Osteocyte (in vitro differentiated cells): ENCODE measurements around the gene TICRR. TPM values are rescaled to one million over a fixed set of nuclear protein-coding genes. Genes with fewer than 3 reads are reported as not detected.

Experiments used
- DNase-seq: peaks from one replicate; pipeline ENCODE4 v3.0.0; 2021; ENCODE audit warnings: mixed read lengths; ENCODE audit not compliant: unreplicated experiment; ENCODE audit errors: extremely low spot score
- H3K27ac Mint-ChIP-seq: one replicate; pipeline ENCODE4 v1.8.0; 2021; ENCODE audit warnings: mild to moderate bottlenecking, mixed read lengths; ENCODE audit not compliant: unreplicated experiment
- H3K27me3 Mint-ChIP-seq: one replicate; pipeline ENCODE4 v1.8.0; 2021; ENCODE audit warnings: mixed read lengths; ENCODE audit not compliant: unreplicated experiment
- H3K36me3 Mint-ChIP-seq: one replicate; pipeline ENCODE4 v1.8.0; 2021; ENCODE audit warnings: mixed read lengths; ENCODE audit not compliant: unreplicated experiment
- H3K4me1 Mint-ChIP-seq: one replicate; pipeline ENCODE4 v1.8.0; 2021; ENCODE audit warnings: mixed read lengths; ENCODE audit not compliant: unreplicated experiment
- H3K4me3 Mint-ChIP-seq: one replicate; pipeline ENCODE4 v1.8.0; 2021; ENCODE audit warnings: mild to moderate bottlenecking, moderate library complexity, mixed read lengths; ENCODE audit not compliant: unreplicated experiment
- H3K9me3 Mint-ChIP-seq: one replicate; pipeline ENCODE4 v1.8.0; 2021; ENCODE audit warnings: mixed read lengths; ENCODE audit not compliant: unreplicated experiment
- long read RNA-seq: library from polyadenylated mRNA; unstranded; transcript quantifications from one replicate; pipeline ENCODE4 v2.0.0, GENCODE V29; 2021
- total RNA-seq: library from RNA; stranded (reverse); gene quantifications from 2 replicates; pipeline ENCODE4 v1.2.1, GENCODE V29; 2021
- TF ChIP-seq, protein P1 (sequence below): fragments of 200-600 bp; sonication (generic); IDR thresholded peaks from 2 replicates; pipeline ENCODE4 v1.5.0; 2021; ENCODE audit warnings: antibody characterized with exemption, mild to moderate bottlenecking, moderate library complexity

TICRR gene, protein sequence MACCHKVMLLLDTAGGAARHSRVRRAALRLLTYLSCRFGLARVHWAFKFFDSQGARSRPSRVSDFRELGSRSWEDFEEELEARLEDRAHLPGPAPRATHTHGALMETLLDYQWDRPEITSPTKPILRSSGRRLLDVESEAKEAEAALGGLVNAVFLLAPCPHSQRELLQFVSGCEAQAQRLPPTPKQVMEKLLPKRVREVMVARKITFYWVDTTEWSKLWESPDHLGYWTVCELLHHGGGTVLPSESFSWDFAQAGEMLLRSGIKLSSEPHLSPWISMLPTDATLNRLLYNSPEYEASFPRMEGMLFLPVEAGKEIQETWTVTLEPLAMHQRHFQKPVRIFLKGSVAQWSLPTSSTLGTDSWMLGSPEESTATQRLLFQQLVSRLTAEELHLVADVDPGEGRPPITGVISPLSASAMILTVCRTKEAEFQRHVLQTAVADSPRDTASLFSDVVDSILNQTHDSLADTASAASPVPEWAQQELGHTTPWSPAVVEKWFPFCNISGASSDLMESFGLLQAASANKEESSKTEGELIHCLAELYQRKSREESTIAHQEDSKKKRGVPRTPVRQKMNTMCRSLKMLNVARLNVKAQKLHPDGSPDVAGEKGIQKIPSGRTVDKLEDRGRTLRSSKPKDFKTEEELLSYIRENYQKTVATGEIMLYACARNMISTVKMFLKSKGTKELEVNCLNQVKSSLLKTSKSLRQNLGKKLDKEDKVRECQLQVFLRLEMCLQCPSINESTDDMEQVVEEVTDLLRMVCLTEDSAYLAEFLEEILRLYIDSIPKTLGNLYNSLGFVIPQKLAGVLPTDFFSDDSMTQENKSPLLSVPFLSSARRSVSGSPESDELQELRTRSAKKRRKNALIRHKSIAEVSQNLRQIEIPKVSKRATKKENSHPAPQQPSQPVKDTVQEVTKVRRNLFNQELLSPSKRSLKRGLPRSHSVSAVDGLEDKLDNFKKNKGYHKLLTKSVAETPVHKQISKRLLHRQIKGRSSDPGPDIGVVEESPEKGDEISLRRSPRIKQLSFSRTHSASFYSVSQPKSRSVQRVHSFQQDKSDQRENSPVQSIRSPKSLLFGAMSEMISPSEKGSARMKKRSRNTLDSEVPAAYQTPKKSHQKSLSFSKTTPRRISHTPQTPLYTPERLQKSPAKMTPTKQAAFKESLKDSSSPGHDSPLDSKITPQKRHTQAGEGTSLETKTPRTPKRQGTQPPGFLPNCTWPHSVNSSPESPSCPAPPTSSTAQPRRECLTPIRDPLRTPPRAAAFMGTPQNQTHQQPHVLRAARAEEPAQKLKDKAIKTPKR (N-terminal part only)
- 2.1 and 2.3 TPM in 2 replicates for total RNA-seq
- long read RNA-seq, partial matches to known transcripts, result 1 of 1 reads
- long read RNA-seq, other reads (novel, unspliced or antisense), result 0 of 1 reads

DNA sequence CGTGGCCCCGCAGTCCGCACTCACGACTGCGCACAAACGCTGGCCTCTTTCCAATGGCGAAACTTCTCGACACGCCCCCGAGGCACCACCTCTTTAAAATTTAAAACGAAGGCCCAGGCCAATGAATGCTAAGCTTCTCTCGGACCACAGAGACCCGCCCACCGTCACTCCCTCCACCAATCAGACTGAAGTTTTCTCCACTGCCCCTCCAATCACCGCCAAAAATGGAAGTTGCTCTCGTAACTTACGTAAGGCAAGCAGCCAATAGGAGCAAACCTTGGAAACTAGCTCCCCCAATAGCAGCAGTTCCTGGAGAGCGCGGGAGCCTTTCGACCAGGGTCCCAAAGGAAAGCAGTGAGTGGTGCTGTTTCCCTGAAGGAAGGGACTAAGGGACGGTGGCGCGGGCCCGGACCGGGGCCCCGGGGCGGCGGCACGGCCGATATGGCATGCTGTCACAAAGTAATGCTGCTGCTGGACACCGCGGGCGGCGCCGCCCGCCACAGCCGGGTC, at the start of gene TICRR:
Gene TICRR, plus strand, starts transcription at position 324 of the 510 bp plus-strand sequence. Its CDS starts 118 bp downstream, at position 442.
- DNase-seq, result peak; percentile 99
- Mint-ChIP-seq H3K9me3 (no peaks in the 10 kb centered on the region), H3K4me3 (peak within 1 kb of the TSS; percentile 84), H3K36me3 (no peaks in the 10 kb centered on the region), H3K27me3 (peaks cover 5% of the 10 kb centered on the region), H3K4me1 (peaks cover 26% of the 10 kb centered on the region), H3K27ac (peak within 1 kb of the TSS; percentile 53)
- TF ChIP-seq, protein P1, sequence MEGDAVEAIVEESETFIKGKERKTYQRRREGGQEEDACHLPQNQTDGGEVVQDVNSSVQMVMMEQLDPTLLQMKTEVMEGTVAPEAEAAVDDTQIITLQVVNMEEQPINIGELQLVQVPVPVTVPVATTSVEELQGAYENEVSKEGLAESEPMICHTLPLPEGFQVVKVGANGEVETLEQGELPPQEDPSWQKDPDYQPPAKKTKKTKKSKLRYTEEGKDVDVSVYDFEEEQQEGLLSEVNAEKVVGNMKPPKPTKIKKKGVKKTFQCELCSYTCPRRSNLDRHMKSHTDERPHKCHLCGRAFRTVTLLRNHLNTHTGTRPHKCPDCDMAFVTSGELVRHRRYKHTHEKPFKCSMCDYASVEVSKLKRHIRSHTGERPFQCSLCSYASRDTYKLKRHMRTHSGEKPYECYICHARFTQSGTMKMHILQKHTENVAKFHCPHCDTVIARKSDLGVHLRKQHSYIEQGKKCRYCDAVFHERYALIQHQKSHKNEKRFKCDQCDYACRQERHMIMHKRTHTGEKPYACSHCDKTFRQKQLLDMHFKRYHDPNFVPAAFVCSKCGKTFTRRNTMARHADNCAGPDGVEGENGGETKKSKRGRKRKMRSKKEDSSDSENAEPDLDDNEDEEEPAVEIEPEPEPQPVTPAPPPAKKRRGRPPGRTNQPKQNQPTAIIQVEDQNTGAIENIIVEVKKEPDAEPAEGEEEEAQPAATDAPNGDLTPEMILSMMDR, result no peak

DNA sequence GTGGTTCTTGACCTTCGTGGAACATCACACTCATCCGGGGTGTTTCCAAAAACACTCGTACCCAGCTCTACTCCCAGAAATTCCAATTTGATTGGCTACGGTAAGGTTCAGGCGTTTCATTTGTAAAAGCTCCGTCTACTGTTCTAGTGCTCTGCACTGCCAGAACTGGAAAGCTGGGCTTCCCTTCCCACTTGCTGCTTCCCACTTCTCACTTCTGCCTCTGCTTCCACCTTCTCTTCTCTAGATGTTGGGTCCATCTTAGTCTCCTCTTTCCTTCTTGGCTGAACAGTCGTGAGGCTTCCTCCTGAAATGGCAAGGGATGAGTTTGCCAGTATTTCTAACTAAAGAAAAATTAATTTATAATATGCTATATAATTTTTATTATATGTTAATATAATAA, 49.1 kb upstream of the TICRR start:
- DNase-seq, result no peak
- H3K4me1 Mint-ChIP-seq, result no peaks in the 10 kb centered on the region
- no peak overlapping the region for H3K27ac Mint-ChIP-seq
- no peaks in the 10 kb centered on the region for H3K36me3 Mint-ChIP-seq
- H3K27me3 Mint-ChIP-seq, result peaks cover 47% of the 10 kb centered on the region
- TF ChIP-seq, protein P1, result no peak
- H3K9me3 Mint-ChIP-seq, result no peaks in the 10 kb centered on the region
- no peak overlapping the region for H3K4me3 Mint-ChIP-seq

DNA sequence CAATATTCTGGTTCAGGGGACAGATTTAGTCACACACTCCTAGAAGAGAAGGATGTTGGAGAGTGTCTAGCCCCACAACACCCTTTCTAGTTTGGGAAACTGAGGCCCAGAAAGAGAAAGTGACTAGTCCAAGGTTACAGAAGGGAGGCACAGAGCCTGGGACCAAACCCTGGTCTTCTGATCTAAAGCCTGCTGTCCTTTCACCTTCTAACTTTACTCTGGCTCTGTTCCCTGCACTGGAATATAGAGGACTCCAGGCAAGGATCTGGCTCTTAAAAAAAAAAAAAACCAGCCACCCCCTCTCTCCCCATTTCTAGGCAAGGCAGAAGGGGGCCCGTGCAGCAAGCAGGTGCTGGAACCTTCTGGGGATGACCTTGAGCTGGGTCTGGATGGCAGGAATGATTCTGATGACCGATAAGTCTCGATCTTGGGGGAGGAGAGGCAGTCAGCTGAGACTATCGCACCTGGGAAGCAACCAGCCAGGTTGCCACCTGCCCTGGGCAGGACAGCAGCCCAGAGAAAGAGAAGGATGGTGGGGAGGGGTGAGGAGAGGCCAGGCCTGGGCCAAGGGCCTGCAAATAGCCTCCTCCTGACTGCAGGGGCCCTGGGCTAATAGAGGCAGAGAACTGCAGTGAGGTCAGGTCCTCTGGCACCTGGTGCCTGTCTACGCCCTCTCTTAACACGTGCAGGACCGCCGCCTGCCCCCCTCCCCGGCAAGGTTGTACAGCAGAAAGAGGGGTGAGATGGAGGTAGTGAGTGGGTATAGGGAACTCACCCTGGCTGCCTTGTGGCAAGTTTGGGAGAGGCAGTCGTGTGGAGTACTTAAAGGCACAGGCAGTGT, 48.4 kb upstream of the TICRR start:
- H3K9me3 Mint-ChIP-seq, result no peaks in the 10 kb centered on the region
- no peaks in the 10 kb centered on the region for H3K36me3 Mint-ChIP-seq
- no peak overlapping the region for H3K27ac Mint-ChIP-seq
- H3K27me3 Mint-ChIP-seq, result peaks cover 44% of the 10 kb centered on the region
- TF ChIP-seq, protein P1, result no peak
- peaks cover 3% of the 10 kb centered on the region for H3K4me1 Mint-ChIP-seq
- no peak overlapping the region for H3K4me3 Mint-ChIP-seq
- DNase-seq, result peak; percentile 71

DNA sequence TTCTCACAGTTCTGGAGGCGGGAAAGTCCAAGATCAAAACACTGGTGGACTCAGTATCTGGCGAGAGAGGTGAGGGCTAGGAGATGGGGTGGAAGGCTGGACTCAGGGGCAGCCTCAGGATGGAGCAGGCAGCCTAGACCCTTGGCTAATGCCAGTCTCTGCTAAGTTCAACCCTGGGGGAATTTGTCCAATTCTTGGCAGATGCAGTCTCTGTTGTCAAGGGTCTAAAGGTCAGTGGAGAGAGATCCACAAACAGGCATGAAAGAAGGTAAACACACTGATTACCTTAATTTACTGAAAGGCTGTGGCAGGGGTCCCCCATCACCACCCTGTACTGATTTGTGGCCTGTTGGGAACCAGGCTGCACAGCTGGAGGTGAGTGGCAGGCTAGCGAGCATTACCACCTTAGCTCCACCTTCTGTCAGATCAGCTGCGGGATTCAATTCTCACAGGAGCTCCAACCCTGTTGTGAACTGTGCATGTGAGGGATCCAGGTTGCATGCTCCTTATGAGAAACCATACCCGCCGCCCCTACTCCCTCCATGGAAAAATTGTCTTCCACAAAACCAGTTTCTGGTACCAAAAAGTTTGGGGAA, 46.4 kb upstream of the TICRR start:
- no peak for DNase-seq
- Mint-ChIP-seq H3K27me3 (peaks cover 38% of the 10 kb centered on the region), H3K4me1 (peaks cover 6% of the 10 kb centered on the region), H3K9me3 (no peaks in the 10 kb centered on the region), H3K4me3 (no peak overlapping the region), H3K36me3 (no peaks in the 10 kb centered on the region), H3K27ac (no peak overlapping the region)
- TF ChIP-seq, protein P1, result no peak
